Tibial nerve (tissue), 4 donors: ENCODE measurements around the gene WFIKKN2. TPM values are rescaled to one million over a fixed set of nuclear protein-coding genes. Genes with fewer than 3 reads are reported as not detected.

Experiments used
- DNase-seq, 2 donors: peaks; one replicate each; pipeline ENCODE4 v3.0.0-alpha.2; 2019; ENCODE audit warnings: low spot score in 2 of 2
- H3K27ac ChIP-seq, 4 donors: fragments of 200-600 bp; sonication (generic) in 3 of 4; one replicate each; pipeline ENCODE4 v1.5.1; 2017 to 2019; ENCODE audit warnings: mild to moderate bottlenecking in 1 of 4
- H3K27me3 ChIP-seq, 2 donors: fragments of 200-600 bp; sonication (generic) in 1 of 2; one replicate each; pipeline versions ENCODE4 v1.5.1 to v1.6.0; 2017 to 2019
- H3K36me3 ChIP-seq, 3 donors: fragments of 200-600 bp; sonication (generic); one replicate each; pipeline ENCODE4 v1.5.1; 2018 to 2019
- H3K4me1 ChIP-seq, 4 donors: fragments of 200-600 bp; sonication (generic) in 3 of 4; one replicate each; pipeline ENCODE4 v1.5.1; 2017 to 2019
- H3K4me3 ChIP-seq, 4 donors: fragments of 200-600 bp; sonication (generic) in 3 of 4; one replicate each; pipeline ENCODE4 v1.5.1; 2017 to 2019; ENCODE audit warnings: mild to moderate bottlenecking in 1 of 4, moderate library complexity in 1 of 4
- H3K9me3 ChIP-seq, 4 donors: fragments of 200-600 bp; sonication (generic) in 3 of 4; one replicate each; pipeline ENCODE4 v1.5.1; 2017 to 2019
- CTCF ChIP-seq, 5 experiments: fragments of 200-600 bp in 3 of 5; fragments of 450-650 bp in 2 of 5; sonication (generic) in 3 of 5; IDR thresholded peaks; one replicate each; pipeline ENCODE4 v1.5.1; 2016 to 2019; ENCODE audit warnings: antibody characterized with exemption in 5 of 5, mild to moderate bottlenecking in 3 of 5, moderate library complexity in 2 of 5
- EP300 ChIP-seq, 2 donors: sonication (generic); formaldehyde crosslinking; IDR thresholded peaks; one replicate each; pipeline ENCODE4 v1.6.1; 2017; ENCODE audit warnings: antibody characterized with exemption in 2 of 2, mild to moderate bottlenecking in 1 of 2
- POLR2A ChIP-seq, 2 donors: fragments of 450-650 bp; IDR thresholded peaks; one replicate each; pipeline ENCODE4 v1.6.1; 2017; ENCODE audit warnings: antibody characterized with exemption in 2 of 2, mild to moderate bottlenecking in 2 of 2, moderate library complexity in 2 of 2
- WGBS, 2 donors: methylation state at CpG; one replicate each; pipeline ENCODE4 v1.1.5; 2018; 5-methylcytosine and 5-hydroxymethylcytosine counted together
- total RNA-seq, 4 donors: library from RNA; depleted of rRNA; stranded (reverse); fragments of >200 nt; gene quantifications; one replicate each; pipeline ENCODE4 v1.1.0, GENCODE V29; 2016

Gene WFIKKN2
- total RNA-seq, 4 donors from 2014 or later, result 1.0 to 2.2 (median 1.2) TPM; not detected in 1

GRCh38 chr17:50881182-50881581 lies 45.8 kb downstream of the WFIKKN2 start:
- DNase-seq, result no peak
- no peak for TF ChIP-seq POLR2A (IDR thresholded peaks at IDR 0.05)
- peaks cover 0 to 23% (median 5%) of the 10 kb centered on the region in 4 donors for H3K4me1 ChIP-seq
- H3K36me3 ChIP-seq, result no peaks in the 10 kb centered on the region
- H3K27me3 ChIP-seq, result no peaks in the 10 kb centered on the region
- H3K4me3 ChIP-seq, result no peak overlapping the region
- peaks cover 0 to 5% (median 0%) of the 10 kb centered on the region in 4 donors for H3K9me3 ChIP-seq
- H3K27ac ChIP-seq, result no peak overlapping the region
- 94 to 96% methylated on average over 2 of the region's 2 CpGs for WGBS, 2 donors

- Histone ChIP-seq H3K9me3 (peaks cover 0 to 5% (median 0%) of the 10 kb centered on the region in 4 donors), H3K4me3 (no peak overlapping the region), H3K36me3 (no peaks in the 10 kb centered on the region), H3K27me3 (no peaks in the 10 kb centered on the region), H3K27ac (no peak overlapping the region), H3K4me1 (peaks cover 0 to 31% (median 3%) of the 10 kb centered on the region in 4 donors)
- WGBS, 2 donors, result 92 to 93% methylated on average over 7 of the region's 7 CpGs
- TF ChIP-seq POLR2A (IDR thresholded peaks at IDR 0.05) (no peak), EP300 (IDR thresholded peaks at IDR 0.05) (no peak), CTCF (IDR thresholded peaks at IDR 0.05) (no peak)
- no peak for DNase-seq
These were observed 47.5 kb downstream of the WFIKKN2 start for GRCh38 chr17:50882851-50883250.

- Histone ChIP-seq H3K9me3 (peaks cover 0 to 5% (median 0%) of the 10 kb centered on the region in 4 donors), H3K27ac (peak overlapping the region in 2 of 4 donors; percentile 63 to 65), H3K4me3 (no peak overlapping the region), H3K4me1 (peaks cover 0 to 28% (median 3%) of the 10 kb centered on the region in 4 donors), H3K27me3 (no peaks in the 10 kb centered on the region), H3K36me3 (no peaks in the 10 kb centered on the region)
- DNase-seq, result no peak
- 74 to 80% methylated on average over 5 of the region's 5 CpGs for WGBS, 2 donors
- TF ChIP-seq POLR2A (IDR thresholded peaks at IDR 0.05) (no peak), CTCF (IDR thresholded peaks at IDR 0.05) (no peak), EP300 (IDR thresholded peaks at IDR 0.05) (no peak)
These were observed 48.6 kb downstream of the WFIKKN2 start for GRCh38 chr17:50883850-50884438.

GRCh38 chr17:50884439-50885311 lies 49.3 kb downstream of the WFIKKN2 start:
- peak overlapping the region in 3 of 4 donors; percentile 36 to 65 (median 63) for H3K27ac ChIP-seq
- H3K4me3 ChIP-seq, result no peak overlapping the region
- peaks cover 0 to 28% (median 3%) of the 10 kb centered on the region in 4 donors for H3K4me1 ChIP-seq
- no peak for TF ChIP-seq CTCF (IDR thresholded peaks at IDR 0.05)
- no peak for TF ChIP-seq EP300 (IDR thresholded peaks at IDR 0.05)
- TF ChIP-seq POLR2A (IDR thresholded peaks at IDR 0.05), result no peak
- DNase-seq, result no peak
- no peaks in the 10 kb centered on the region for H3K27me3 ChIP-seq
- H3K9me3 ChIP-seq, result peaks cover 0 to 5% (median 0%) of the 10 kb centered on the region in 4 donors
- 70% methylated on average over 5 to 8 of the region's 8 CpGs for WGBS, 2 donors
- H3K36me3 ChIP-seq, result no peaks in the 10 kb centered on the region

GRCh38 chr17:50887705-50888245 lies 52.4 kb downstream of the WFIKKN2 start:
- Histone ChIP-seq H3K27me3 (no peaks in the 10 kb centered on the region), H3K9me3 (no peaks in the 10 kb centered on the region), H3K27ac (peak overlapping the region; percentile 21 to 74 (median 35)), H3K36me3 (no peaks in the 10 kb centered on the region), H3K4me1 (peaks cover 0 to 31% (median 8%) of the 10 kb centered on the region in 4 donors), H3K4me3 (no peak overlapping the region)
- no peak for DNase-seq
- TF ChIP-seq EP300 (IDR thresholded peaks at IDR 0.05), result no peak
- TF ChIP-seq CTCF (IDR thresholded peaks at IDR 0.05), result no peak
- no peak for TF ChIP-seq POLR2A (IDR thresholded peaks at IDR 0.05)
- WGBS, 2 donors, result 92 to 93% methylated on average over 5 of the region's 5 CpGs
